Ishikawa (cell line): ENCODE measurements around the gene RSPH3.
A peak's percentile ranks its signal among the peaks of the same experiment; 100 is the strongest.

Experiments
- CEBPB ChIP-seq: IDR thresholded peaks from 2 replicates; pipeline ENCODE4 v1.6.1; 2012
- CREB1 ChIP-seq: IDR thresholded peaks from 2 replicates; pipeline ENCODE4 v1.6.1; 2012; ENCODE audit warnings: low read depth
- EGR1 ChIP-seq: IDR thresholded peaks from 2 replicates; pipeline ENCODE4 v1.6.1; 2012
- EP300 ChIP-seq: IDR thresholded peaks from 2 replicates; pipeline ENCODE4 v1.6.1; 2012; ENCODE audit warnings: borderline replicate concordance
- FOXM1 ChIP-seq: IDR thresholded peaks from 2 replicates; pipeline ENCODE4 v1.6.1; 2012; ENCODE audit warnings: low read depth, borderline replicate concordance
- NFIC ChIP-seq: IDR thresholded peaks from 2 replicates; pipeline ENCODE4 v1.6.1; 2012
- RAD21 ChIP-seq: IDR thresholded peaks from 2 replicates; pipeline ENCODE4 v1.6.1; 2012; ENCODE audit warnings: low read depth
- TAF1 ChIP-seq: IDR thresholded peaks from 2 replicates; pipeline ENCODE4 v1.6.1; 2012; ENCODE audit warnings: low read depth, mild to moderate bottlenecking
- TCF12 ChIP-seq: IDR thresholded peaks from 2 replicates; pipeline ENCODE4 v1.6.1; 2012; ENCODE audit warnings: low read depth
- TEAD4 ChIP-seq: IDR thresholded peaks from 2 replicates; pipeline ENCODE4 v1.6.1; 2012
- YY1 ChIP-seq: IDR thresholded peaks from 2 replicates; pipeline ENCODE4 v1.6.1; 2012; ENCODE audit warnings: low read depth
- ZBTB7A ChIP-seq: IDR thresholded peaks from 2 replicates; pipeline ENCODE4 v1.6.1; 2012; ENCODE audit warnings: low read depth
- TF ChIP-seq, protein P1 (sequence below): IDR thresholded peaks from 2 replicates; pipeline ENCODE4 v1.6.1; 2012
- TF ChIP-seq, protein P2 (sequence below): IDR thresholded peaks from 2 replicates; pipeline ENCODE4 v1.6.1; 2012; ENCODE audit warnings: low read depth, mild to moderate bottlenecking
- TF ChIP-seq, protein P3 (sequence below): IDR thresholded peaks from 2 replicates; pipeline ENCODE4 v1.6.1; 2012

The RSPH3 gene

DNA sequence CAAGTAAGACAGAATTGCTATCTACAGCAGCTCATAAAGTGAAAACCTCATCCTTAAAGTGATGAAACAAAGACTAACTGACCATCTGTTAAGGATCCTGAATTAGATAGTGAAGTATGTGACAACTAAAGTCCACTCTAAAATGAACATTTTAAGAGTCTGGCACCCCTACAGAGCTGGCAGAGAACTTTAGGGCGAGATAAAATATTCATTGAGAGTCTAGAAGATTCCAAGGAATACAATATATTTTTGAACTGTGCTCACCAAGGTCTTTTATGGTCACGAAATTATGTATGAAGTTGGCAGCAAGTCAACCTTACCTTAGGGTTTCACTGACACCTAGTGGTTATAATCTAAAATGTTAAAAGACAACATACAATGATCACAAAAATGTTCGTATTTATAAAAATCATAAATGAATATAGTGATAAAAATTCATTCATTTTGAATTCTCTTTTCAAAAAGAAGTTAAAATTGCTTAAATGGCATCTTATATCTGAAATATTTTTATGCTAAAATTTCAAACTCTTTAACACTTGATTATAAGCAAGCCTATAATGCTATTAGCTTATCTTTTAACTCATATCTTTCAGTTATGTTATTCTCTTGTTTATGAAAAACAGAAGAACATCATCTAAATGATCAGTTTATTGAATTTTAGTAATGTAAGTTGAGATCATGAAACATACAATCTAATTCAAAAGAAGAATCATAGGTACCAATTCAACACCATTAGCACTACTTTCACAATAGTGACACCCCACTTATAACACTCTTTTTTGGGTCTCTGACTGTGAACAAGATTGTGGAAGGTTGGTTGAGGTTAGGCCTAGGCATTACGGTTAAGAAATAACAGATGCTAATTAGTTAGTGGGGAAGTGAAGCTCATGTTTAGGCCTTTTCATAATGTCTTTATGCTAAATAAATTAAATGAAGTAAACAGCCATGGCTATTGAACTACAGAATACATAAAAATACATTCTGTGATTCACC is 27.5 kb downstream of the RSPH3 start:
- TF ChIP-seq FOXM1 (no peak), RAD21 (peak; percentile 85)

DNA sequence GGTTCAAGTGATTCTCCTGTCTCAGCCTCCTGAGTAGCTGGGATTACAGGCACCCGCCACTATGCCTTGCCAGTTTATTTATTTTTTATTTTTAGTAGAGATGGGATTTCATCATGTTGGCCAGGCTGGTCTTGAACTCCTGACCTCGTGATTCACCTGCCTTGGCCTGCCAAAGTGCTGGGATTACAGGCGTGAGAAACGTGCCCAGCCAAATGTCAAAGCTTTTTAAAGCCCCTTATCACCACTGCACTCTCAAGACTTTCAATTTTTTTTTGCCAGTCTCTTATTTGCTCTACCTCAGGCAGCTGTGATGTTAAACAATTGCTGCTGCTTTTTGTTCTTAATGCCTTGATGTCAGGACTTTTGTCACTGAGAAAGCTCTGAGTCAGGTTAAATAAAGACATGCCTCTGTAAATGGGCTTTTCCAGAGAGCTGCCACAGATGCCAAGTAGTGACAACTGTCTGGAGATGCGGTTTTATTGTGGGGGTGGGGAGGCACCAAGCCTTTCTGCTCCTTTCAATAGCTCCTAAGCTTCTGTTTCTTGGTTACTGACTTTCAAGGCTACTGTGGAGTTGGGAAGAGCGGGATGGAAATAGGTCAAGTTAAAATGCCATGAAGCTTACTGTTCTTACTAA is 29.2 kb downstream of the RSPH3 start:
- TF ChIP-seq RAD21: no peak
- no peak for TF ChIP-seq FOXM1
- TF ChIP-seq, protein P1, sequence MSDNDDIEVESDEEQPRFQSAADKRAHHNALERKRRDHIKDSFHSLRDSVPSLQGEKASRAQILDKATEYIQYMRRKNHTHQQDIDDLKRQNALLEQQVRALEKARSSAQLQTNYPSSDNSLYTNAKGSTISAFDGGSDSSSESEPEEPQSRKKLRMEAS: no peak
- TF ChIP-seq, protein P2, sequence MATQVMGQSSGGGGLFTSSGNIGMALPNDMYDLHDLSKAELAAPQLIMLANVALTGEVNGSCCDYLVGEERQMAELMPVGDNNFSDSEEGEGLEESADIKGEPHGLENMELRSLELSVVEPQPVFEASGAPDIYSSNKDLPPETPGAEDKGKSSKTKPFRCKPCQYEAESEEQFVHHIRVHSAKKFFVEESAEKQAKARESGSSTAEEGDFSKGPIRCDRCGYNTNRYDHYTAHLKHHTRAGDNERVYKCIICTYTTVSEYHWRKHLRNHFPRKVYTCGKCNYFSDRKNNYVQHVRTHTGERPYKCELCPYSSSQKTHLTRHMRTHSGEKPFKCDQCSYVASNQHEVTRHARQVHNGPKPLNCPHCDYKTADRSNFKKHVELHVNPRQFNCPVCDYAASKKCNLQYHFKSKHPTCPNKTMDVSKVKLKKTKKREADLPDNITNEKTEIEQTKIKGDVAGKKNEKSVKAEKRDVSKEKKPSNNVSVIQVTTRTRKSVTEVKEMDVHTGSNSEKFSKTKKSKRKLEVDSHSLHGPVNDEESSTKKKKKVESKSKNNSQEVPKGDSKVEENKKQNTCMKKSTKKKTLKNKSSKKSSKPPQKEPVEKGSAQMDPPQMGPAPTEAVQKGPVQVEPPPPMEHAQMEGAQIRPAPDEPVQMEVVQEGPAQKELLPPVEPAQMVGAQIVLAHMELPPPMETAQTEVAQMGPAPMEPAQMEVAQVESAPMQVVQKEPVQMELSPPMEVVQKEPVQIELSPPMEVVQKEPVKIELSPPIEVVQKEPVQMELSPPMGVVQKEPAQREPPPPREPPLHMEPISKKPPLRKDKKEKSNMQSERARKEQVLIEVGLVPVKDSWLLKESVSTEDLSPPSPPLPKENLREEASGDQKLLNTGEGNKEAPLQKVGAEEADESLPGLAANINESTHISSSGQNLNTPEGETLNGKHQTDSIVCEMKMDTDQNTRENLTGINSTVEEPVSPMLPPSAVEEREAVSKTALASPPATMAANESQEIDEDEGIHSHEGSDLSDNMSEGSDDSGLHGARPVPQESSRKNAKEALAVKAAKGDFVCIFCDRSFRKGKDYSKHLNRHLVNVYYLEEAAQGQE: no peak
- no peak for TF ChIP-seq CEBPB
- TF ChIP-seq TAF1: no peak
- TF ChIP-seq EP300: no peak
- TF ChIP-seq CREB1: no peak
- TF ChIP-seq NFIC: no peak
- no peak for TF ChIP-seq YY1

DNA sequence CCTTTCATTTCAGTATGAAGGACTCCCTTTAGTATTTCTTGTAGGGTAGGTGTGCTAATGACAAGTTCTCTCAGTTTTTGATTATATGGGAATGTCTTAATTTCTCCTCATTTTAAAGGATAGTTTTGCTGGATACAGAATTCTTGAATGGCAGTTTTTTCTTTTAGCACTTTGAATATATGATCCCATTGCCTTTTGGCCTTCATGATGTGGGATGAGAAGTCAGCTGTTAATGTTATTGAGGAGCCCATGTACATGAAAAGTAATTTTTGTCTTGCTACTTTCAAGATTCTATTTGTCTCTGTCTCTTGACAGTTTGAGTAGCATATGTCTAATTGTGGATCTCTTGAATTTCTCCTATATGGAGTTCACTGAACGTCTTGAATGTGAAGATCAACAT is 30.9 kb downstream of the RSPH3 start:
- TF ChIP-seq TAF1 (no peak), RAD21 (no peak), EGR1 (no peak), TEAD4 (no peak), YY1 (no peak), TCF12 (no peak), NFIC (no peak), ZBTB7A (no peak), CREB1 (no peak), CEBPB (no peak), FOXM1 (no peak), EP300 (no peak)
- TF ChIP-seq, protein P2: no peak
- TF ChIP-seq, protein P1: no peak
- TF ChIP-seq, protein P3, sequence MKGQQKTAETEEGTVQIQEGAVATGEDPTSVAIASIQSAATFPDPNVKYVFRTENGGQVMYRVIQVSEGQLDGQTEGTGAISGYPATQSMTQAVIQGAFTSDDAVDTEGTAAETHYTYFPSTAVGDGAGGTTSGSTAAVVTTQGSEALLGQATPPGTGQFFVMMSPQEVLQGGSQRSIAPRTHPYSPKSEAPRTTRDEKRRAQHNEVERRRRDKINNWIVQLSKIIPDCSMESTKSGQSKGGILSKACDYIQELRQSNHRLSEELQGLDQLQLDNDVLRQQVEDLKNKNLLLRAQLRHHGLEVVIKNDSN: no peak

DNA sequence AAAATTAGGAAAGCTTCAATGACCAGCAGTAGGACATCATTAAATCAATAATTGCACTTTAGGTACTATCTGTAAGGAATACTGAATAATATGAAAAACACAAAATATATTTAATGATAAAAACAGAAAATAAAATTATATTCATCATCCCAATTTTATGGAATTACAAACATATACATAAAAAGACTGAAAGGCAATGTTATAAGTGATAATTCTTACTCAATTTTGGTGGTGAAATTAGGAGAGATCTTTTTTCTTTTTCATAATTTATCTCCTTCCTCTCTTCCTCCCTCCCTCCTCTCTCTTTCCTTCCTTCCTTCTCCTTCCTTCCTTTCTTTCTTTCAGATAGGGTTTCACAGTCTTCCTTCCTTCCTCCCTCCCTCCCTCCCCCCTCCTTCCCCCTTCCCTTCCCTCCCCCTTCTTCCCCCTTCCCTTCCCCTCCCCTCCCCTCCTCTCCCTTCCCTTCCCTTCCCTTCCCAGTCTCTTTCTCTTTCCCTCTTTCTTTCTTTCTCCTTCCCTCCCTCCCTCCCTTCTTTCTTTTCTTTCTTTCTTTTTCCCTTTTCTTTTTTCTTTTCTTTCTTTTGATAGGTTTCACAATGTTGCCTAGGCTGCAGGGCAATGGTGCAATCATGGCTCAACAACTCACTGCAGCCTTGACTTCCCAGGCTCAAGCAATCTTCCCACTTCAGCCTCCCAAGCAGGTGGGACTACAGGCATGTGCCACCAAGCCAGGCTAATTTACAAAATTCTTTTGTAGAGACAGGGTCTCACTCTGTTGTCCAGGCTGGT is 36.8 kb downstream of the RSPH3 start:
- TF ChIP-seq, protein P2: no peak
- no peak for TF ChIP-seq TAF1
- TF ChIP-seq ZBTB7A: no peak
- TF ChIP-seq, protein P3: no peak
- no peak for TF ChIP-seq FOXM1
- no peak for TF ChIP-seq NFIC
- TF ChIP-seq, protein P1: no peak
- no peak for TF ChIP-seq TCF12
- no peak for TF ChIP-seq EP300
- TF ChIP-seq CEBPB: no peak
- TF ChIP-seq YY1: no peak
- no peak for TF ChIP-seq EGR1
- no peak for TF ChIP-seq CREB1
- TF ChIP-seq RAD21: no peak
